Stimulated activated CD4-positive, alpha-beta T cell treated with anti-CD3 and anti-CD28 coated beads, Interleukin-1b, Interleukin-23, amount 100 ng/mL, for 48 hours (primary cell): ENCODE data around the gene IL6R.
A peak's percentile ranks its signal among the peaks of the same experiment; 100 is the strongest.
"Not testable (repeated sequence)": the region's sequence is repeated elsewhere in the genome, so short reads cannot be mapped to it uniquely, and the experiment has no call there.

ENCODE experiments used
- DNase-seq: peaks from one replicate; pipeline ENCODE4 v3.0.0-alpha.2; 2020

IL6R gene

DNA sequence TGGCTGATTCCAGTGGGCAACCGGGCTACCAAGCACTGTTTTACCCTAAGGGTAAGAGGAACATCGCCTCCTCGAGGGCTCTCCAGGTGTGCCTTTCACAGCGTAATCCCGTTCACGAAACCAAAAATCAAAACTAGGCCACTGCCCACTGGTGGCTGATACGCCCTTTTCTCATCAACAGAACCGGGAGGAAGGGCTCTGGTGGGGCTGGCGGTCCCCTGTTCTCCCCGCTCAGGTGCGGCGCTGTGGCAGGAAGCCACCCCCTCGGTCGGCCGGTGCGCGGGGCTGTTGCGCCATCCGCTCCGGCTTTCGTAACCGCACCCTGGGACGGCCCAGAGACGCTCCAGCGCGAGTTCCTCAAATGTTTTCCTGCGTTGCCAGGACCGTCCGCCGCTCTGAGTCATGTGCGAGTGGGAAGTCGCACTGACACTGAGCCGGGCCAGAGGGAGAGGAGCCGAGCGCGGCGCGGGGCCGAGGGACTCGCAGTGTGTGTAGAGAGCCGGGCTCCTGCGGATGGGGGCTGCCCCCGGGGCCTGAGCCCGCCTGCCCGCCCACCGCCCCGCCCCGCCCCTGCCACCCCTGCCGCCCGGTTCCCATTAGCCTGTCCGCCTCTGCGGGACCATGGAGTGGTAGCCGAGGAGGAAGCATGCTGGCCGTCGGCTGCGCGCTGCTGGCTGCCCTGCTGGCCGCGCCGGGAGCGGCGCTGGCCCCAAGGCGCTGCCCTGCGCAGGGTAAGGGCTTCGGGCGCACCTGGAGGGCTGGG lies at the start of gene IL6R:
Gene IL6R (plus strand): TSS at position 360 of the 763 bp plus-strand sequence. CDS start 287 bp downstream, at position 647.
- DNase-seq, result peak; percentile 68

DNA sequence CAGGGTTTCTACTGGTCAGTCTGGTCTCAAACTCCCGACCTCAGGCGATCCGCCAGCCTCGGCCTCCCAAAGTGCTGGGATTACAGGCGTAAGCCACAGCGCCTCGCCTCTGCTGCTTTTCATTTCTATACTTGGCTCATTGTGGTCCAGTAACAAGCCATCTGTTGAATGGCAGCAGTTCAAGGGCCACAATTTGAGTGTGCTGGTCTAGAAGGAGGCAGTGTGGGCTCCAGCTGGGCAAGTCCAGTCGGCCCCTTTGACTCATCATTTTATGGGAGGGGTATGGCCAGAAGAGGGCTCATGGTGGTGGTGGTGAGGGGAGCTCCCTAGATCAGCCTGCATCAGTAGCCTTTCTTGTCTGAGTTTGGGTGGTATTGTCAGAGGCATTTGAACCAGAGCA lies 46.6 kb upstream of the IL6R start:
- no peak for DNase-seq

DNA sequence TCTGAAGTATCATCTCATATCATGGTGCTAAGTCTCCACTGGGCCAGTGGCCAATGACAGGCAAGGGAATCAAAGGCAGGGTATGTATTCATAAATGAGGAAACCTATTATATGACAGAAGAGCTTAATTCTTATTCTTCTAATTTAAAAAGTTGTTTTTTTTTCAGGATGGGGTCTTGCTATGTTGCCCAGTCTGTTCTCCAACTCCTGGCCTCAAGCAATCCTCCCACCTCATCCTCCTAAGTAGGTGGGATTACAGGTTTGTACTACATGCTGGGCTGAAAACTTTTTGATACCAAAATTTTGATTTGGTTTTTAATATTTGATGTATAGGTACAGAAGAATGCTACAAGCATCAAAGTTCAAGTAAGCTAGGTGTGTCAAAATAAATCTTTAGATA lies 44.9 kb upstream of the IL6R start:
- no peak for DNase-seq

DNA sequence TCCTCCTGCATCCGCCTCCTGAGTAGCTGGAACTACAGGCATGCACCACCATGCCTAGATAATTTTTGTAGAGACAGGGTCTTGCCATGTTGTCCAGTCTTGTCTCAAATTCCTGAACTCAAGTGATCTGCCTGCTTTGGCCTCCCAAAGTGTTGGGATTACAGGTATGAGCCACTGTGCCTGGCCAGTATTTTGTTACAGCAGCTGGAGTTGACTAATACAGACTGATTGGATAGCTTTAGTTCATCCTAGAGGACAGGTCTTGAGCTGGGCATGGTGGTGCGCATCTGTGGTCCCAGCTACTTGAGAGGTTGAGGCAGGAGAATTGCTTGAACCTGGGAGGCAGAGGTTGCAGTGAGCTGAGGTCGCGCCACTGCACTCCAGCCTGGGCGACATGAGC lies 44.3 kb upstream of the IL6R start:
- DNase-seq, result not testable (repeated sequence)

DNA sequence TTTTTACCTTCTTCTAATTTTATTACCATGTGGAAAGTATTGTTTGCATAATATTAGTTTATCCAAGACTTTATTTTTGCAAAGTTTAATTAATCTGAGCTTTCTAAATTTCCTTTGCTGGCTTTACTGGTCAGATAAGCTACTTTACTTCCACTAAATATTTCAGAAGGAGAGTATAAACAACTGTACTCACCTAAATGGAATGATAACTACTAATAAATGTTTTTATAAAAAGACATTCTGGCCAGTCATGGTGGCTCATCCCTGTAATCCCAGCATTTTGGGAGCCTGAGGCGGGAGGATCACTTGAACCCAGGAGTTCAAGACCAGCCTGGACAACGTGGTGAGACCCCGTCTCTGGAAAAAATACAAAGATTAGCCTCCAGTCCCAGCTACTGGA lies 43.8 kb upstream of the IL6R start:
- no peak for DNase-seq

DNA sequence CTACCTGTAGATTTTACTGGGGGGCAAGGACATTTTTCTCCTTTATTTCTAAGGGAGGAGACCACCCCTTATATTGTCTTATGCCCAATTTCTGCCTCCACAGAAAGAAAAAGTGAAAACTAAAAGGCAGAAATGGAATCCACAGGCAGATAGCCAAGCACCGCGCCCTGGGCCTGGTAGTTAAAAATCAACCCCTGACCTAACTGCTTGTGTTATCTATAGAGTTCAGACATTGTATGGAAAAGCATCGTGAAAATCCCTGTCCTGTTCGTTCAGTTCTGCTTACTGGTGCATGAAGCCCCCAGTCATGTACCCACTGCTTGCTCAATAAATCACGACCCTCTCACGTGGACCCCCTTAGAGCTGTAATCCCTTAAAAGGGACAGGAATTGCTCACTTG lies 33.7 kb upstream of the IL6R start:
- DNase-seq, result no peak

DNA sequence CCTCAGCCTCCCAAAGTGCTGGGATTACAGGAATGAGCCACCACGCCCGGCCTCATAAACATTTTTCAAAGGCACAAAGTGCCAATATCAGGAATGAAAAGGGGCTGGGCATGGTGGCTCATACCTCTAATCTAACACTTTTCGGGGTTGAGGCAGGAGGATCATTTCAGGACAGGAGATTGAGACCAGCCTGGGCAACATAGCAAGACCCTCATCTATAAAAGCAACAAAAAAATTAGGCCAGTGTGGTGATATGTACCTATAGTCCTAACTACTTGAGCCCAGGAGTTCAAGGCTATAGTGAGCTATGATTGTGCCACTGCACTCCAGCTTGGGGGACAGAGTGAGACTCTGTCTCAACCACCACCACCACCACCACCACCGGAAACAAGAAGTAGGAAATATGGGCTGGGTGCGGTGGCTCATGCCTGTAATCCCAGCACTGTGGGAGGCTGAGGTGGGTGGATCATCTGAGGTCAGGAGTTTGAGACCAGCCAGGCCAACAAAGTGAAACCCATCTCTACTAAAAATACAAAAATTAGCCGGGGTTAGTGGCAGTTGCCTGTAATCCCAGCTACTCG lies 31.3 kb upstream of the IL6R start:
- peak; percentile 38 for DNase-seq

DNA sequence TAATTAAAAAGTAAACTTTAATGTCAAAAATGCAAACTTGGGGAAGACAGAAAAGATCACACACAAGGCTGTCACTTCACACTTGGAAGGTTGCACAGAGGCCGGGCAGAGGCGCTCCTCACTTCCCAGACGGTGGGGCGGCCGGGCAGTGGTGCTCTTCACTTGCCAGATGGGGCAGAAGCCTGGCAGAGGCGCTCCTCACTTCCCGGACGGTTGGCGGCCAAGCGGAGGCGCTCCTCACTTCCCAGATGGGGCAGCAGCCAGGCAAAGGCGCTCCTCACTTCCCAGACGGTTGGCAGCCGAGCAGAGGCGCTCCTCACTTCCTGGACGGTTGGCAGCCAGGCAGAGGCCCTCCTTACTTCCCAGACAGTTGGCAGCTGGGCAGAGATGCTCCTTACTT lies 25.8 kb upstream of the IL6R start:
- no peak for DNase-seq

DNA sequence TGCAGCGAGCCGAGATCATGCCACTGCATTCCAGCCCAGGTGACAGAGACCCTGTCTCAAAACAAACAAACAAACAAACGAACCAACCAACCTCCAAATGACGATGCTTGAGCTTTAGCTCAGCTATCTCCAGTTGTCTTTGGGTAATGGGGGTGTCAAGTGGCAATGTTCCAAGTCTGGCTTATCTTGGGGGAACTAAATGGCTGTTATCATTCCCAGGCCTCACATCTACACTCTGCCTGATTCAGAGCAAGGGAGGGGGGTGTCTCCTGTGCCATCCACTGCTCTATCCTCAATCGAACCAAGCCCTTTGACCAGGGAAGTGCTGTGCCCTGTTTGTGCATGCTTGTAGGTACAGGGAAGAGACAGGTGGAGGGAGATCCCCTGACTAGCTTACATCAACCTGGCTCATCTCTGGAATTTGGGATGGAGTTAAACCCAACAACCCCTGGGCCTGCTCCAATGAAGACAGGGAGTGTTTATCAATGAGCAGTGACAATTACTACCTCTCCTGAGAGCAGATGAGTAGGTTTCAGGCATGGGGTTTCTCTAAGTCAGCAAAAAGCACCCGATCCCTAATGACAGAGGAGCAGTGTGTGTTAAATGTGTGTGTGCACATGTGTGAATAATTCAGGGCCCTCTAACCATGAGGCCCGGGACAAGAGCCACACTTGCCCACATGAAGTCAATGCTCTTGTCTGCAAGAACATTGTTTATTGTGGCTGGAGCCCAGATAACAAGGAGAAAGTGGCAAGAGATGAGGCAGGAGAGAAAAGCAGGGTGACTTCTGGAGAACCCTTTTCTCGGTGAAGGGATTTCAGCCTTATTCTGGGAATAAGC lies 20.3 kb upstream of the IL6R start:
- no peak for DNase-seq

DNA sequence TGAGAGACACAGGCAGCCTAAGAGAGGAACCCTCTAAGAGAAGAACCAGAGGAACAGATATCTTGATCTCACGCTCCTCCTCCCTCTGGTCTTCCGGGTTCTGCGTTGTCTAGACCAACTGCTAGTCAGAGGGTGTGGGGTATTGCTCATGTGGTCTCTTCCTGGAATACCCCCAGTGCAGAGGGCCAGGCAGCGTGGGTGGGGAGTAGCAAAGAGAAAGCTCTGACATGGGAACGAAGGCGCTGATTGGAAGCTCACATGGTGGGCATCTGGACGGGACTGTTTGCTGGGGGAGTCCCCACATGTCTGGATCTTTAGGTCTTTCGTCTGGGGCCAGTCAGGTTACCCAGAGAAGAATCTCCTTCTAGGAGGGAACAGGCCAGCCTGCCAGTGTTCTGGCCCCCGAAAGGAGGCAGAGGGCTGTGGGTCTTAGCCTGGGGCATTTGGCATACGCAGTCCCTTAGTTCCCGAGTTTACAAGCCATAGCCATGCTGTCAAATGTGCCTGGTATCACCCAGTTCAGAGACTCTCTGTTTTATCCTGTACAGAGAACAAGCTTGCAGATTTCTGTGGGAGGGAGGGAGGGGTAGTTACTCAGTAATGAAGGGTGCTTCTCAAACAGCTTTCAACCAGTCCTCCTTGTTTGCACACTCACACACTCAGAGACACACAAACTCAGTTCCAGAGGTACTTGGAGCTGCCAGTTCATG lies 18.3 kb upstream of the IL6R start:
- DNase-seq, result peak; percentile 88

DNA sequence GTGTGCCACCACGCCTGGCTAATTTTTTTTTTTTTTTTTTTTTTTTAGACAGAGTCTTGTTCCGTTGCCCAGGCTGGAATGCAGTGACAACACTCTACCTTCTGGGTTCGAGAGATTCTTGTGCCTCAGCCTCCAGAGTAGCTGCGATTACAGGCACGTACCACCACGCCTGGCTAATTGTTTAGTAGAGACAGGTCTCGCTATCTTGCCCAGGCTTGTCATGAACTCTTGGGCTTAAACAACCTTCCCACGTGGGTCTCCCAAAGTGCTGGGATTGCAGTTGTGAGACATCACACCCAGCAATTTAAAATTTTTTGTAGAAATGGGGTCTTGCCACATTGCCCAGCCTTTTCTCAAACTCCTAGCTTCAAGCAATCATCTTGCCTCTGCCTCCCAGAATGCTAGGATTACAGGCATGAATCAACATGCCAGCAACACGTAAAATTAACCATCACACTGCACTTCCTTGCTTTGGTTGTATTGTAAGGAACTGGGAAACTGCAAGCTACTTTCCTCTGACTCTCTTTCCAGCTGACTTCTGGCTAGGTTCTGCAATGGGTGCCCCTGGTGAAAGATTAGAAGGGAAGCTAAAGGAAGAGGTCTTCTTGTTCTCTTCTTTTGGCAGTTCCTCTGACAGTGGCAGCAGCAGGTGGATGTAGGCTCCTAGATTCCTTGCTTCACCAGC lies 13.9 kb upstream of the IL6R start:
- DNase-seq, result no peak

DNA sequence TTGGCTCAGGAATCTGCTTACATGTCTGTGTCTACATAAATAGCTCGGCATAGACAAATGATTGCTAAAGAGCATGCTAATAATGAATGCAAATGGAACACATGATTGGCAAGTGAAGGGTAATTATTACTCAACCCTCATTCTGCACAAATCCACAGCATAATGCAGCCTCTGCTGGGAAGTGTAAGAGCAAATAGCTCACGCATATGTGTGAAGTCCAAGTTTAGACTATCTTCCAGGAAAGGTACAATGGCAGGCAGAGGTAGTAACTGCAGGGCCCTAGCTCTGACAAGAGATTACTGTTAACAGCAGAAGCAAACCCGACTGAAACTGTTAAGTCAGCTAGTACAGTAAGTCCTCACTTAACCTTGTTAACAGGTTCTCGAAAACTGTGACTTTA lies 7.0 kb upstream of the IL6R start:
- no peak for DNase-seq

DNA sequence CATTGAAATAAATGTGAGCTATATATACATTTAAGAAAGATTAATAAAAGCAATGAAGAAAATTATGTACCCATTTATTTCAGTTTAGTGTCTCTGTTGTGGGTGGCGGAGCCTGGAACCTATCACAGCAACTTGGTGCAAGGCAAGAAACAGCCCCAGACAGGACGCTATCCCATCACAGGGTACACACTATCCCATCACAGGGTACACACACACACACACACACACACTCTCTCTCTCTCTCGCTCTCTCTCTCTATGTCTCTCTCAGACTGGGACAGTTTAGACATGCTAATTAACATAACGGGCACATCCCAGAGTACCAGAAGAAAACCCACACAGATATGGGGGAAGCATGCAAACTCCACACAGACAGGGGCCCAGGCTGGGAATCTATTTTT lies 6.5 kb upstream of the IL6R start:
- no peak for DNase-seq

DNA sequence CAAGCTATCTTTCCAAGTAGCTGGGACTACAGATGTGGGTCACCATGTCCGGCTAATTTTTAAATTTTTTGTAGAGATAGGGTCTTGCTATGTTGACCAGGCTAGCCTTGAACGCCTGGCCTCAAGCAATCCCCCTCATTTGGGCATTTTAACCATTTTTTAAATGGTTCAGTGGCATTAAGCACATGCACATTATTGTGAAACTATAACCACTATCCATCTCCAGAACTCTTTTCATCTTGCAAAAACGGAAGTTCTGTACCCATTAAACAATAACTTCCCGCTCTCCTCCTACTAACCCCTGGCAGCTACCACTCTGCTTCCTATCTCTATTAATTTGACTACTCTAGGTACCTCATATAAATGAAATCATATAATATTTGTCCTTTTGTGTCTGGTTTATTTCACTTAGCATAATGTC lies 4.8 kb upstream of the IL6R start:
- no peak for DNase-seq

DNA sequence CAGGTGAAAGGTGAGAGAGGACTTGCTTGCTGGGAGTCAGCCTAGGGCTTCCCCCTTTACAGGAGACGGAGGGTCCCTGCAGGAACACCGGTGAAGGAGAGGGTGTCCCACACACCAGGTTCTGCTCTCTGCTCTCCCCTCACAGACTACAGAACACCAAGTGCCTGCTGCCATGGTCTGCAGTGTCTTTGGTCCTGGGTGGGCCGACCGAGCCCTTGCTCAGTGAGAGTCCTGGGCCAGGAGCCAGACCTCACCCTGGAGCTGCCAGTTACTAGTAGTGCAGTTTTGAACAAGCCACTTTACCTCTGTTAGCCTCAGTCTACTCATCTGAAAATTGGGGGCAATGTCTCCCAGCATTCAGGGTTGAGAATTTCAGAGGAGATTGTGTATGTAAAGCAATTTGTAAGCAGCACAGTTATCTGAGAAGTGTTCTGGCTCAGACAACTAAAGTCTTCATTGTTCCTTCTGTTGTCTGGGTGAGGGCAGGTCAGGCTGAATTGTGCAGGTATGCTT lies 2.7 kb upstream of the IL6R start:
- DNase-seq, result no peak

DNA sequence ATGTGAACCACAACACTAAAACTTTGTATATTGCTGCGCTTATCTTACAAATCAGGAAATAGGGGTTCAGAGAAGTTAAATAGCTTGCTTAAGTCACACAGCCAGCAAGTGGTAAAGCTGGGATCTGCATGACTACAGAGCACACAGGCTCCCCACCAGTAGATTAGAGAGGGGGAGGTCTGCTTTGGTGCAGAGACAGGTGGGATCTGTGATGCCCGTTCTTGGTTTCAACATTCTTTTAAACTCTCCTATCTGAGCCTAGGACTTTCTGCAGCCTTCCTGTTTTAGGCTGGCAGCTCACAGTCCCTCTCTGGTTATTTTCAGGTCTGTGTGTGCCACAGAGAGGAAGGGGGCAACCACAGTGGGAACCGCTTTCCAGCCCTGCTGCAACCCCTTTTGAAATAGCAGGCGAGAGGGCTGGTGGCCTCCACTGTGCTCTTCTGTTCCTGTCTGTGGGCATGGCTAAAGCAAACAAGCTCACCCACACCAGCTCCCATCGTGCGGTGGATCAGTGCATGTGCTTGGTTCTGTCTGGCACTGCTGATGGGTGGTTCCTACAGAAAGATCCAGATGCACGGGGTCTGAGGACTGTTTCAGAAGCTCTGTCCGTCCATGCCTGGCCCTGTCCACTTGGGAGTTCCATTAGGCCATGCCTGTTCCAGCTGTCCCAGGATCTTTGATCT lies 1.7 kb upstream of the IL6R start:
- no peak for DNase-seq

DNA sequence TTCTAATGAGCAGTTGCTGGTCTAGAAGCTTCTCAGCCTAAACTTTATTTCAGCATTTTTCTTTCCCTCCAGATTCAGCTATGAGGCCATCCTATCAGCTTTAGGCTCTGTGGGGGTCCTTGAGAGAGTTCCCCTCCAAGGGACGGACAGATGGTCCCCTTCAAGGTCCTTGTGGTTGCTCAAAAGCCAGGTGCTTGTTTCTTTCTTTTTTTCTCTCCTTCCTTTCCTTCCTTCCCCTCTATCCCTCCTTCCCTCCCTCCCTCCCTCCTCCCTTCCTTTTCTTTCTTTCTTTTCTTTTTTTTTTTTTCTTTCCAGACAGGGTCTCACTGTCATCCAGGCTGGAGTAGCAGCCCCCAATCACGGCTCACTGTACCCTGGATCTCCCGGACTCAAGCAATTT lies 1.2 kb upstream of the IL6R start:
- DNase-seq, result no peak

DNA sequence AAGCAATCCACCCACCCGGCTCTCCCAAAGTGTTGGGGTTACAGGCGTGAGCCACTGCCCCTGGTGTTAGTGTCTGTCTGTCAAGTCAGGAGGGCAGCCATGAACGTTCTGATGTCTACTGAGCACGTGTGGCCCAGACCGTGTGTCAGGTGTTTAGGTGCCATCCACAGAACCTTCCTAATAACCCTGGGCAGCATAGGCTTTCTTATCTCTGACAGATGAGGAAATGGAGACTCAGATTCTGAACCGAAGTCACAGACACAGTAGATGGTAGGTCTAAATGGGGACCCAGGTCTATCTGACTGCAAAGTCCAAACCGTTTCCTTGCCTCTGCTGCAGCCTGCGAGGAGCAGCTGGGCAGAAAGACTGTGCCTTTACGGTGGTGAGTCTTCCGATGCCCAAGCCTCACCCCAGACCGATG lies 622 bp upstream of the IL6R start:
- DNase-seq, result no peak

DNA sequence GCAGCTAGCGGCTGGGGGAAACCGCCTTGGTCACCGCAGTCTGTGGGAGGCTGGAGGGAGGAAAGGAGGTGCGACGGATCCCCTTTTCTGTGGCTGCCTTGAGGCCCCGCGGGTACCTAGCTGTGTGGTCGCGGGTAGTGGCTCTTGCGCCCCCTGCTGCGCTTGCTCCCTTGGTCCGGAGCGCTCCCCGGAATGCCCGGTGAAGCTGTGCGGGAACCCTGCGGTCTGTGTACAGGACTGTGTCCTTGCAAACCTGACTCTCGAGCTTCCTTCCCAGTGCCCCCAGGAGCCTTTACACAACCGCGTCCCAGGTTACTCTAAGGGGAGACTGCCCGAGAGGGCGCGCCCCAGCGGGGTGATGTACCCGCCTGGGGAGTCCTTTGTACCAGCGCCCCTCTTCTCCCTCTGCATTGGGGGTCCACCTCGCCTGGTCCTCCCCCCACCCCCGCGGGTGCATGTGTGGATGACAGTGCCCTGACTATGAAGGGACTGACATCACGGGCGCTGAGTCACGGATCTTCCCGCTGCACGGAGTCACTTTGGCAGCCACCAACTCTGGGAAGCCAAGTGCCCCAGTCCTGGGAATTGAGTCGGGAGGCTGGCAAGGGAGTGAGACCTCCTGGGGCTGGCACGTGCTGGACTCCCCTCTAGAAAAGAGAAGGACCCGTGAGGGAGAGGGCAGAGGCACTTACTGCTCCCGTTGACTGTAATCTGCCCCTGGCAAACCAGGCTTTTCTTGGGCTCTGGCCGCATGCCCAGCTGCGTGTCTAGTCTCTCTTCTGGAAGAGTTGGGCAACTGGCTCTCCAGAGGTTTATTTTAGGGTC lies 816 bp downstream of the IL6R start:
- peak; percentile 65 for DNase-seq

DNA sequence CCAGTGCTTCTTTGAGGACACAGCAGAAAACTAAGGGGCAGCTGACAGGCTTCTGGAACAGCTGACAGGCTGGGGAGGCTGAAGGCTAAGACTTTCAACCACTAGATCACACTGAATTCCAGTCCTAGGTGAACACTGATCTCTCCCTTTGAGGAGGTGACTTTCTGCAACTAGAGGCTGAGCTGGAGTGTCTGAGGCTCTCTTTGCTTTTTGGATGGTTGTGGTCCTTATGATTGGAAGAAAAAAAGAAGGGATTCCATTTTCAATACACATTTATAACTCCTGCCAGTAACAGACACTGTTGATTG lies 1.4 kb downstream of the IL6R start:
- DNase-seq, result no peak

DNA sequence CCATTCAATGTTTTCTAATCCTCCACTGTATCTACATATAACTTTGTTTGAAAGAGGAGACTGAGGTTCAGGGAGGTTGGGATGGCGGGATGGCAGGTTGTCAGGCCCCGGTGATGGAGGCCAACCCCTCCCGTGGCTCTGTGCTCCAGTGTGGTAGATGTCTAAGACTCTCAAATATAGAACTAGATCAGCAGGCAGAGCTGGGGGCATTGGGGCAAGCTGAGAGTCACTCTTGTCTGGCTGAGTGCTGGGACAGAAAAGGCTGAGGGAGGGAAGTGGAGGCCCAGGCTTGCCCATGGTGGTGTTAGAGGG lies 1.7 kb downstream of the IL6R start:
- no peak for DNase-seq
